GM13976 (cell line): ENCODE measurements around the gene VTN.

Experiments used
- DNase-seq: peaks from one replicate; pipeline ENCODE4 v3.0.0; 2012; ENCODE audit warnings: low spot score
- in situ Hi-C: fragments of 300-500 bp; cut with MboI; formaldehyde crosslinking; loops from one replicate; pipeline ENCODE4 v1.12.0; 2022; ENCODE audit warnings: low sequenced_read_pairs, mixed read lengths, inconsistent platforms; ENCODE audit not compliant: unreplicated experiment
- TF ChIP-seq, protein P1 (sequence below): IDR thresholded peaks from 2 replicates; pipeline ENCODE4 v1.5.1; 2012; ENCODE audit warnings: borderline replicate concordance, mild to moderate bottlenecking; ENCODE audit not compliant: insufficient read depth; ENCODE audit errors: extremely low read depth, missing control alignments, control extremely low read depth

The VTN gene

GRCh38 chr17:28366605-28367004 is 3.5 kb downstream of the VTN start:
- DNase-seq: no peak
- TF ChIP-seq, protein P1, sequence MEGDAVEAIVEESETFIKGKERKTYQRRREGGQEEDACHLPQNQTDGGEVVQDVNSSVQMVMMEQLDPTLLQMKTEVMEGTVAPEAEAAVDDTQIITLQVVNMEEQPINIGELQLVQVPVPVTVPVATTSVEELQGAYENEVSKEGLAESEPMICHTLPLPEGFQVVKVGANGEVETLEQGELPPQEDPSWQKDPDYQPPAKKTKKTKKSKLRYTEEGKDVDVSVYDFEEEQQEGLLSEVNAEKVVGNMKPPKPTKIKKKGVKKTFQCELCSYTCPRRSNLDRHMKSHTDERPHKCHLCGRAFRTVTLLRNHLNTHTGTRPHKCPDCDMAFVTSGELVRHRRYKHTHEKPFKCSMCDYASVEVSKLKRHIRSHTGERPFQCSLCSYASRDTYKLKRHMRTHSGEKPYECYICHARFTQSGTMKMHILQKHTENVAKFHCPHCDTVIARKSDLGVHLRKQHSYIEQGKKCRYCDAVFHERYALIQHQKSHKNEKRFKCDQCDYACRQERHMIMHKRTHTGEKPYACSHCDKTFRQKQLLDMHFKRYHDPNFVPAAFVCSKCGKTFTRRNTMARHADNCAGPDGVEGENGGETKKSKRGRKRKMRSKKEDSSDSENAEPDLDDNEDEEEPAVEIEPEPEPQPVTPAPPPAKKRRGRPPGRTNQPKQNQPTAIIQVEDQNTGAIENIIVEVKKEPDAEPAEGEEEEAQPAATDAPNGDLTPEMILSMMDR: no peak
- in situ Hi-C loops: no loop called here

DNA sequence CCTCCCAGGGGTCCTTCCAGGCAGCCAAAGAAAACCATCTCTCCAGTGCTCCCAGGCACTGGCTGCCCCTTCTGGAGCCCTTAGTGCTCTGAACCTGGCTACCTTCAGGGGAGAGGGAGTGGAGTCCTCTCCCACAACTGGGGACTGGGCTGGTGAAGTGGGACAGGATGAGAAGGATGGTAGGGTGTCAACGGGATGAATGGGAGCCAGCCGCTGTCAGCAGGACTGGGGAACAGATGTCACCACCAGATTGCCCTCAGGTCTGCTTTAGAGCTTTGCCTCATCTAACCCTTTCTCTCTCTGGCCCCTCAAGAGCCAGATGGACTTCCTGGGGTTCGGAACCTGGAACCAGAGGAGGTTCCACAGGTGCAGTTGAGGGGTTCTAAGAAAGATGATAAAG is 4.6 kb downstream of the VTN start:
- TF ChIP-seq, protein P1: no peak
- no peak for DNase-seq
- in situ Hi-C loops: no loop called here

- in situ Hi-C loops: no loop called here
- TF ChIP-seq, protein P1: no peak
- no peak for DNase-seq
These were observed 5.3 kb downstream of the VTN start, which contains the start of gene SEBOX for GRCh38 chr17:28364665-28365363. Gene SEBOX, minus strand, starts transcription at chr17:28365199. Its CDS starts 48 bp downstream, at chr17:28365151.

DNA sequence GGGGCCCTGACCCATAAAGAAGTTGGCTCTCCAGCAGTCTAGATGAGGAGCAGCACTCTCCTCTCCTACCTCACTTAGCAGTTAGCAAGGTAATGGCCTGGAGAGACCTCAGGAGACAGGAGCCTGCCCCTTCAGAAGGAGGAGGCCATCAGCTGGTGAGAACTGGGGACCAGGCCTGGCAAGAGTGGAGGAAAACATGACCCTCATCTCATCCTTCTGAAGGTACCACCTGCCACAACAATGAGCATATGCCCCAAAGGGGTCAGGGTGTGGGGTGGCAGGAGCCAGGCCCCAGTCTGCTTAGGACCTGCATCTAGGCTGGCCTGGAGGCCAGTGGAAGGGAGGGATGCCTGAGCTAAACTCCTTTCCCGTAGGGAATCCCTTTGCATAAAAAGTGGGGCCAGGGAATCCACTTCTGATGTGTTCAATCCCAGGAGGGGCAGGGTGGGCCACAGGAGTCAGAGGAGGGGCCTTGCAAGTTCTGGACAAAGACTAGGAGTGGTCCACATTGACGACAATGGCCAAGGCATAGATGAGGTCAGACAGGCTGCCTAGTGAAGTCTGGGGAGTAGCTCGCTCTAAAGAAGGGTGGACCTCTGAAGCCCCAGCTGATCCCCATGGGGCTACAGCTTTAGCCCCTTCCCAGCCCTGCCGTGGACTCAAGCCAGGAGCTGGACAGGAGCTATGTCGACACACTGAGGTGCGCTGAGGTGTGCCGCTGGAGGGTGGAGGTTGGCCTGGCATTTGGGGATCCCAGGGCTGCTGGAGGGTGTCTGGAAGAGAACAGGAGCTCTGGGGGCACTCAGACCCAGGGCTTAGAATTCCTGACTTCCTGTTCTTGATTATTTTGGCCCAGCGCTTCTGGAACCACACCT is 6.1 kb downstream of the VTN start:
- in situ Hi-C loops: no loop called here

DNA sequence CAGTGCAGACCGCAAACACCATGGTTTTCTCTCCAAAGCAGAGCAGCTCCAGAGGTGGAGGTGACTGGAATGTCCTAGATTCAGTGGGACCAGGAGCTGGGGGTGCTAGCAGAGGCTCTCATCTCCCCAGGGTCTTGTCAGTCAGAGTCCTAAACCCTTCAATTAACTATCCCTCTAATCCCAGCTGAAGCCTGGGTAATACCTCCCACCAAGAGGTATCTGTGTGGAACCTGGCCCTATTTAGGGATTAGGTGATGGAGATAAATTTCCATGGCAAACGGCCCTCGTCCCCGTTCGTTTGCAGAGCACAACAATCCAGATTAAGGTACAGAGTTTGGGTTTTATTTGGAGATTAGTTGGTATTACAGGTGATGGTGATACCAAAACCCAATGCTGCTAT is 6.9 kb downstream of the VTN start:
- DNase-seq: no peak
- in situ Hi-C loops: no loop called here
- TF ChIP-seq, protein P1: no peak

More for the DNA sequence above, 6.1 kb downstream of the VTN start:
- DNase-seq: no peak
- TF ChIP-seq, protein P1: no peak

DNA sequence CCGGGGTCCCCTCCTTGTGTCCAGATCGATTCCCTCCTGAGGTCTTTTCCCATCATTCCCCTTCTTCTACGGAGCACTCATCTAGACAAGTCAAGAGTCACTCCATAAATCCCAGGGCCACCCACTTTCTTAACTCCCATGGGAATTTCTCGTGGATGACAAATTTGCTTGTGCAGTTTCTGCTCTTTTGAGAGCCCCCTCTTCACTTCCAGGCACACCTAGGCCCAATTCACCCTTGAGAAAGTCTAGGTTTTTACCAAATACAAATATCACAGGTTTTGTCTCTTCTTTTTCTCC is 12.3 kb downstream of the VTN start:
- TF ChIP-seq, protein P1: no peak
- in situ Hi-C loops: no loop called here

More for the DNA sequence above, 12.3 kb downstream of the VTN start:
- DNase-seq: no peak
